B cell (primary cell): ENCODE measurements around the gene MACROH2A1.

Experiments
- CTCF ChIP-seq: fragments of 200-600 bp; IDR thresholded peaks from one replicate; pipeline ENCODE4 v1.8.0; 2022; ENCODE audit warnings: antibody characterized with exemption, mild to moderate bottlenecking
- EZH2 ChIP-seq: IDR thresholded peaks from 2 replicates; pipeline ENCODE4 v1.6.1; 2012; ENCODE audit warnings: borderline replicate concordance, low read depth, mild to moderate bottlenecking, moderate library complexity, low read length; ENCODE audit not compliant: insufficient read depth, poor library complexity, severe bottlenecking

- TF ChIP-seq CTCF (no peak), EZH2 (no peak)
Measured at GRCh38 chr5:135444360-135444759, 45.3 kb upstream of the MACROH2A1 start.
